OCI-LY1 (cell line): ENCODE data around the gene CLSTN2.

Source experiments
- H2AFZ ChIP-seq: fragments of 200-600 bp; sonication (generic), shearing (Covaris generic); 2 replicates; pipeline ENCODE4 v1.6.0; 2014; ENCODE audit warnings: antibody characterized with exemption, mild to moderate bottlenecking, low read length
- H3F3A ChIP-seq: fragments of 200-600 bp; sonication (generic), shearing (Covaris generic); 2 replicates; pipeline ENCODE4 v1.6.0; 2014; ENCODE audit warnings: mild to moderate bottlenecking, antibody characterized with exemption, low read length, moderate library complexity; ENCODE audit not compliant: insufficient read depth
- H3K27ac ChIP-seq: fragments of 200-600 bp; sonication (generic); 2 replicates; pipeline ENCODE4 v1.5.1; 2014; ENCODE audit warnings: low read length, mixed run types, mild to moderate bottlenecking, low read depth; ENCODE audit not compliant: poor library complexity, severe bottlenecking
- H3K27me3 ChIP-seq: fragments of 200-600 bp; sonication (generic); 2 replicates; pipeline ENCODE4 v1.6.0; 2014; ENCODE audit warnings: antibody characterized with exemption, mild to moderate bottlenecking, low read length, moderate library complexity; ENCODE audit not compliant: insufficient read depth
- H3K36me3 ChIP-seq: fragments of 200-600 bp; sonication (generic); 2 replicates; pipeline ENCODE4 v1.6.1; 2014; ENCODE audit warnings: mild to moderate bottlenecking, antibody characterized with exemption, low read length, moderate library complexity, mixed read lengths; ENCODE audit not compliant: insufficient read depth
- H3K4me1 ChIP-seq: fragments of 200-600 bp; sonication (generic); 2 replicates; pipeline ENCODE4 v1.5.1; 2014; ENCODE audit warnings: mild to moderate bottlenecking, low read length, moderate library complexity; ENCODE audit not compliant: insufficient read depth, severe bottlenecking
- H3K4me2 ChIP-seq: fragments of 200-600 bp; sonication (generic), shearing (Covaris generic); 2 replicates; pipeline ENCODE4 v1.6.1; 2014; ENCODE audit warnings: low read length
- H3K4me3 ChIP-seq: fragments of 200-600 bp; sonication (generic); 2 replicates; pipeline ENCODE4 v1.5.1; 2014; ENCODE audit warnings: low read length, low read depth, mild to moderate bottlenecking, mixed read lengths; ENCODE audit not compliant: poor library complexity, severe bottlenecking
- H3K79me2 ChIP-seq: fragments of 200-600 bp; shearing (Covaris generic); 2 replicates; pipeline ENCODE4 v1.6.1; 2016; ENCODE audit warnings: mixed run types, low read length, mixed read lengths; ENCODE audit not compliant: insufficient read depth
- H3K9ac ChIP-seq: fragments of 200-600 bp; sonication (generic), shearing (Covaris generic); 2 replicates; pipeline ENCODE4 v1.6.1; 2014; ENCODE audit warnings: mild to moderate bottlenecking, low read length, mixed read lengths
- H3K9me2 ChIP-seq: fragments of 200-600 bp; sonication (generic), shearing (Covaris generic); 2 replicates; pipeline ENCODE4 v1.6.1; 2014; ENCODE audit warnings: low read depth, mild to moderate bottlenecking, low read length, mixed read lengths
- H3K9me3 ChIP-seq: fragments of 200-600 bp; shearing (Covaris generic); 2 replicates; pipeline ENCODE4 v1.6.1; 2014; ENCODE audit warnings: low read length, mixed read lengths
- H4K20me1 ChIP-seq: fragments of 200-600 bp; sonication (generic), shearing (Covaris generic); 2 replicates; pipeline ENCODE4 v1.6.0; 2016; ENCODE audit warnings: mild to moderate bottlenecking, low read length; ENCODE audit not compliant: insufficient read depth
- CTCF ChIP-seq: fragments of 200-600 bp; sonication (generic), shearing (Covaris generic); IDR thresholded peaks from 2 replicates; pipeline ENCODE4 v1.5.1; 2017; ENCODE audit warnings: mild to moderate bottlenecking, antibody characterized with exemption, low read length, moderate library complexity, mixed read lengths
- EZH2 ChIP-seq: fragments of 200-600 bp; sonication (generic), shearing (Covaris generic); IDR thresholded peaks from 2 replicates; pipeline ENCODE4 v1.8.0; 2017; ENCODE audit warnings: borderline replicate concordance, mixed run types, mild to moderate bottlenecking, antibody characterized with exemption, low read length, moderate library complexity, mixed read lengths

CLSTN2 gene

DNA sequence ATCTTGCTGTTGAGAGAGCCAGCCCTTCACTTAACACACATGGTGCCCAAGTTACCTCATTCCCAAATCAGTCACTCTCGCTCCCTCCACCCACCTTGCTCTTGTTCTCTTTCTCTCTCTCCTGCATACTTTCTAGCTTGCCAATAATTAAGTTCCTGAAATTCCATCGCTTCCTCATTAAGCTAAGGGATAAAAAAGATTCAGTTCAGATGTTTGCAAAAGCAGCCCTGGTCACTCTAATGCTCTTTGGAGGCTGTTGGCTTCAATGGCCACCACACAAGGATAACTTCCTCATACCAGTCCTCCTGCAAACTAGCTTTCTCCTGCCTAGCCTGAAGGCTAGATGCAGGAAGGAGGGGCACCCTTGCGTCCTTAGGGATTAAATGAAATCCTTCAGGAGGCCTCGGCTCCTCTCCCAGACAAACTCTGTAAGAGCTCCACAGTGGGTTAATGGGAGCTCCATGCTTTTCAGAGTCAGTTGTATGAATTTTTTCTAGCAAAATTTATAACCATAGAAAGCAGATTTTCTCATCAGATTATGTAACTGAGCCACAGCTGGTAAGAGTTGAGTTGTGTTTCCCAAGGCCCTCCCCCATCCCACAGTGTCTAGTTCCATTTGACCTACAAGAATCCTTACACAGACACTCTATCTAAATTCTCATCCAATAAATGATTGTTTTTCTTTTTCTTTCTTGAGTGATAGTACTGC, 566.2 kb downstream of the CLSTN2 start:
- no peaks in the 10 kb centered on the region for H3F3A ChIP-seq
- no peak overlapping the region for H3K4me2 ChIP-seq
- H3K4me3 ChIP-seq = no peak overlapping the region
- H3K9ac ChIP-seq = no peak overlapping the region
- H2AFZ ChIP-seq = no peak overlapping the region
- H3K79me2 ChIP-seq = no peaks in the 10 kb centered on the region
- no peak overlapping the region for H3K27ac ChIP-seq
- no peaks in the 10 kb centered on the region for H3K27me3 ChIP-seq
- H3K9me3 ChIP-seq = no peaks in the 10 kb centered on the region
- H3K4me1 ChIP-seq = no peaks in the 10 kb centered on the region
- H3K9me2 ChIP-seq = no peaks in the 10 kb centered on the region
- TF ChIP-seq EZH2 = no peak
- no peak for TF ChIP-seq CTCF
- H3K36me3 ChIP-seq = no peaks in the 10 kb centered on the region
- H4K20me1 ChIP-seq = no peaks in the 10 kb centered on the region

DNA sequence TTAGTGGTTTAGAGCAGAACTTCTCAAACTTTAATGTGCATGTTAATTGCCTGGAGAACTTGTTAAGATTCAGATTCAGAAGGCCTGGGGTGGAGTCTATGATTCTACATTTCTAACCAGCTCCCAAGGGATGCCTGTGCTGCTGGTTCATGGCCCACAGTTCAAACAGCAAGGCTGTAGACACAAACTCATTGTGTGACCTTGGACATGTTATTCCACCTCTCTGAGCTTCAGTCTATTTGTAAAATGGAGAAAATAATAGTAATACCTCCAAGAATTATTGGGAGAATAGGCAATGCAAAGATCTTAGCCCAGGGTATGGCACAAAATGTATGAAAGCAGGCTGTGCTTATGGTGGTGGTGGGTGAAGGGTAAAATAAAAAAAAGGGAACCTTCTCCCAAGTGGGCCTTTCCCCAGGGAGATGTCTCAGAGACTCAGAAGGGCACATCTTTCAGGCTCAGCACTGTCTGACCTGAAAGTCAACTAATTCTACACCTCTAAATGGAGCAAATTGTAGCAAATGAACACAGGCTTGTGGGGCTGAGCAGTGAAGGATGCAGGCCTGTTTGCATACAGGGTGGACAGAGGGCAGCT, 566.9 kb downstream of the CLSTN2 start:
- Histone ChIP-seq H3K9me2 (no peaks in the 10 kb centered on the region), H3K27me3 (no peaks in the 10 kb centered on the region)
- TF ChIP-seq EZH2 (no peak), CTCF (no peak)

DNA sequence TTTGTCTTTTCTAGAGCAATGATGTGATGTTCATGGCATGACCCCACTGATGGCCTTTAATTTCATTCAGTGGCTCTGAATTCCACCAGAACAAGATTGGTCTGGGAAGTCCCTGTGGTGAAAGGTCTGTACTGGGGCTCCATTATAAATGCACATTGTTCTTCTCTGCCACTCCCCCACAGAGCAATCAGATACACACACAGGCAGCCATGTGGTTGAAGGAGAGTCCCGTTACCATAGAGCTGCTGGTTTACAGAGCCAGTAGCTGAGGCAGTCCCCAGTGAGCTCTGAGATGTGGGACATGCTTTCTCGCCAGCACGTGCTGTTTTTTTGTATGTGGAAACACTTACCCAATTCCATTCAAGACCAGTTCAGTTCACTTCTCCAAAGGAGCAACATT, 570.2 kb downstream of the CLSTN2 start:
- H3K4me3 ChIP-seq = no peak overlapping the region
- no peaks in the 10 kb centered on the region for H3K27me3 ChIP-seq
- no peak overlapping the region for H2AFZ ChIP-seq
- H3K9me3 ChIP-seq = no peaks in the 10 kb centered on the region
- H3K9ac ChIP-seq = no peak overlapping the region
- no peaks in the 10 kb centered on the region for H3K9me2 ChIP-seq
- H4K20me1 ChIP-seq = no peaks in the 10 kb centered on the region
- H3K4me1 ChIP-seq = no peaks in the 10 kb centered on the region
- TF ChIP-seq CTCF = no peak
- no peak for TF ChIP-seq EZH2
- no peak overlapping the region for H3K27ac ChIP-seq
- no peak overlapping the region for H3K4me2 ChIP-seq
- no peaks in the 10 kb centered on the region for H3K79me2 ChIP-seq
- H3K36me3 ChIP-seq = no peaks in the 10 kb centered on the region
- H3F3A ChIP-seq = no peaks in the 10 kb centered on the region

More for the DNA sequence above, 566.9 kb downstream of the CLSTN2 start:
- Histone ChIP-seq H3K4me1 (no peaks in the 10 kb centered on the region), H2AFZ (no peak overlapping the region), H4K20me1 (no peaks in the 10 kb centered on the region), H3K9me3 (no peaks in the 10 kb centered on the region), H3K27ac (no peak overlapping the region), H3K4me3 (no peak overlapping the region), H3K36me3 (no peaks in the 10 kb centered on the region), H3K79me2 (no peaks in the 10 kb centered on the region), H3F3A (no peaks in the 10 kb centered on the region), H3K9ac (no peak overlapping the region), H3K4me2 (no peak overlapping the region)
